Measurements from ENCODE around the gene MAP2K6. TPM values are rescaled to one million over a fixed set of nuclear protein-coding genes. Genes with fewer than 3 reads are reported as not detected.
A peak's percentile ranks its signal among the peaks of the same experiment; 100 is the strongest.

Gene MAP2K6
- total and polyA plus RNA-seq, 10 donors: 3.4 to 36.3 (median 10.2) TPM

GRCh38 chr17:69424287-69425041 lies 10.0 kb downstream of the MAP2K6 start:
- WGBS, 5 donors: 94 to 97% (median 96%) methylated on average over 8 of the region's 8 CpGs
- intact Hi-C loops (cut with DNase I; ENCODE audit: low total_unique reads): no loop called here
- Histone ChIP-seq H3K27ac (no peak overlapping the region), H3K36me3 (no peaks in the 10 kb centered on the region), H3K9me3 (no peaks in the 10 kb centered on the region), H3K4me3 (no peak overlapping the region), H3K27me3 (replicated peaks in 1 of 7) (no peaks in the 10 kb centered on the region), H3K4me1 (peaks cover 6 to 28% (median 12%) of the 10 kb centered on the region in 6 donors)
- no peak for DNase-seq
- TF ChIP-seq POLR2A (IDR thresholded peaks at IDR 0.05): no peak
- TF ChIP-seq POLR2AphosphoS5 (IDR thresholded peaks at IDR 0.05): no peak
- TF ChIP-seq, protein P1, sequence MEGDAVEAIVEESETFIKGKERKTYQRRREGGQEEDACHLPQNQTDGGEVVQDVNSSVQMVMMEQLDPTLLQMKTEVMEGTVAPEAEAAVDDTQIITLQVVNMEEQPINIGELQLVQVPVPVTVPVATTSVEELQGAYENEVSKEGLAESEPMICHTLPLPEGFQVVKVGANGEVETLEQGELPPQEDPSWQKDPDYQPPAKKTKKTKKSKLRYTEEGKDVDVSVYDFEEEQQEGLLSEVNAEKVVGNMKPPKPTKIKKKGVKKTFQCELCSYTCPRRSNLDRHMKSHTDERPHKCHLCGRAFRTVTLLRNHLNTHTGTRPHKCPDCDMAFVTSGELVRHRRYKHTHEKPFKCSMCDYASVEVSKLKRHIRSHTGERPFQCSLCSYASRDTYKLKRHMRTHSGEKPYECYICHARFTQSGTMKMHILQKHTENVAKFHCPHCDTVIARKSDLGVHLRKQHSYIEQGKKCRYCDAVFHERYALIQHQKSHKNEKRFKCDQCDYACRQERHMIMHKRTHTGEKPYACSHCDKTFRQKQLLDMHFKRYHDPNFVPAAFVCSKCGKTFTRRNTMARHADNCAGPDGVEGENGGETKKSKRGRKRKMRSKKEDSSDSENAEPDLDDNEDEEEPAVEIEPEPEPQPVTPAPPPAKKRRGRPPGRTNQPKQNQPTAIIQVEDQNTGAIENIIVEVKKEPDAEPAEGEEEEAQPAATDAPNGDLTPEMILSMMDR (IDR thresholded peaks at IDR 0.05 in 8 of 11, conservative IDR thresholded peaks at IDR 0.05 in 3 of 11): no peak

DNA sequence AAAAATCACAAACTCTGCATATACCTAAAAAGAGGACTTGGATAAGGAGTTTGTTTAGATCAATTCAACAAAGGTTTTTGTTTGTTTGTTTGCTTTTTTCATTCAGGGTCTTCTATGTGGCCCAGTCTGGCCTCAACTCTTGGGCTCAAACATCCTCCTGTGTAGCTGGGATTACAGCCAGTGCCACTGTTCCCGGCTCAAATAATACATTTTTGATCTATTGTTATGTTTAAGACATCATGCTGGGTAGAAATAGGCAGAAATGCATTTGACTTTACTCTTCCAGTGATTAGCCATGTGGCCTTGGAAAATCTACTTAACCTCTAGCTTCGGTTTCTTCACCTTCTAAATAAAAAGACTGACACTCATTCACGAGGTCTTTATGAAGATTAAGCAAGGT lies 11.5 kb downstream of the MAP2K6 start:
- no peaks in the 10 kb centered on the region for H3K27me3 ChIP-seq (replicated peaks in 1 of 7)
- 72 to 84% (median 78%) methylated on average over 3 of the region's 3 CpGs for WGBS, 5 donors
- peaks cover 6 to 40% (median 14%) of the 10 kb centered on the region in 6 donors for H3K4me1 ChIP-seq
- no peak for DNase-seq
- intact Hi-C loops (cut with DNase I; ENCODE audit: low total_unique reads): no loop called here
- no peaks in the 10 kb centered on the region for H3K9me3 ChIP-seq
- H3K4me3 ChIP-seq: no peak overlapping the region
- TF ChIP-seq POLR2AphosphoS5 (IDR thresholded peaks at IDR 0.05): no peak
- TF ChIP-seq POLR2A (IDR thresholded peaks at IDR 0.05): no peak
- TF ChIP-seq, protein P1 (IDR thresholded peaks at IDR 0.05 in 8 of 11, conservative IDR thresholded peaks at IDR 0.05 in 3 of 11): no peak
- H3K27ac ChIP-seq: no peak overlapping the region
- H3K36me3 ChIP-seq: no peaks in the 10 kb centered on the region

- H3K4me3 ChIP-seq: no peak overlapping the region
- DNase-seq: no peak
- H3K4me1 ChIP-seq: peaks cover 6 to 41% (median 14%) of the 10 kb centered on the region in 6 donors
- H3K27me3 ChIP-seq (replicated peaks in 1 of 7): no peaks in the 10 kb centered on the region
- TF ChIP-seq POLR2A (IDR thresholded peaks at IDR 0.05) (no peak), POLR2AphosphoS5 (IDR thresholded peaks at IDR 0.05) (no peak)
- TF ChIP-seq, protein P1 (IDR thresholded peaks at IDR 0.05 in 8 of 11, conservative IDR thresholded peaks at IDR 0.05 in 3 of 11): no peak
- peak overlapping the region in 2 of 8 donors; percentile 5 to 20 for H3K27ac ChIP-seq
- 89 to 97% (median 93%) methylated on average over 2 of the region's 2 CpGs for WGBS, 5 donors
- intact Hi-C loops (cut with DNase I; ENCODE audit: low total_unique reads): no loop called here
- H3K9me3 ChIP-seq: no peaks in the 10 kb centered on the region
- no peaks in the 10 kb centered on the region for H3K36me3 ChIP-seq
Measured at GRCh38 chr17:69427486-69428197, 13.1 kb downstream of the MAP2K6 start.

All from spleen (tissue), 11 donors.